ENCODE results near the gene PIM2. TPM values are rescaled to one million over a fixed set of nuclear protein-coding genes. Genes with fewer than 3 reads are reported as not detected.
A peak's percentile ranks its signal among the peaks of the same experiment; 100 is the strongest.

The PIM2 gene
- total RNA-seq, 1 donor from 2014 or later: 13.4 TPM

DNA sequence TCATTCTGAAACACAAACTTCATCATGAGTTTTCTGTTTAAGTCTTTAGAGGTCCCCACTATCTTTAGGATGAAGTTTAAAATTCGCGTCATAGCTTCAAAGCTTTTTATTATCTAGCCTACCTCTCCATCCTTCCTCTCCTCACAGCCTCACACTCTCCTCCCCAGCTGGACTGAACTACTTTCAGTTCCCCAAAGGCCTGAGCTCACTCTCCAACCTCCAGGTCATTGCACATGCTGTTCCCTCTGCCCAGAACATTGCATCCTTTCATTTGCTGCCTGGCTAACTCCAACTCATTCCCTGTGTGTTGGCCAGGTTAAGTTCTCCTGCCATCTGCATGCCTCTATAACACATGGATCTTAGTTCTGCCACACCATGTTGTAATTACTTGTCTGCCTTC lies 41.5 kb upstream of the PIM2 start:
- Mint-ChIP-seq H3K9me3 (no peaks in the 10 kb centered on the region), H3K27ac (ENCODE audit: unreplicated experiment) (no peak overlapping the region), H3K4me1 (peaks cover 13% of the 10 kb centered on the region), H3K36me3 (ENCODE audit: low read depth) (peaks cover 3% of the 10 kb centered on the region), H3K4me3 (peak overlapping the region; percentile 48), H3K27me3 (ENCODE audit: low read depth) (no peaks in the 10 kb centered on the region)
- DNase-seq (ENCODE audit: low read depth, low spot score): no peak
- TF ChIP-seq, protein P1, sequence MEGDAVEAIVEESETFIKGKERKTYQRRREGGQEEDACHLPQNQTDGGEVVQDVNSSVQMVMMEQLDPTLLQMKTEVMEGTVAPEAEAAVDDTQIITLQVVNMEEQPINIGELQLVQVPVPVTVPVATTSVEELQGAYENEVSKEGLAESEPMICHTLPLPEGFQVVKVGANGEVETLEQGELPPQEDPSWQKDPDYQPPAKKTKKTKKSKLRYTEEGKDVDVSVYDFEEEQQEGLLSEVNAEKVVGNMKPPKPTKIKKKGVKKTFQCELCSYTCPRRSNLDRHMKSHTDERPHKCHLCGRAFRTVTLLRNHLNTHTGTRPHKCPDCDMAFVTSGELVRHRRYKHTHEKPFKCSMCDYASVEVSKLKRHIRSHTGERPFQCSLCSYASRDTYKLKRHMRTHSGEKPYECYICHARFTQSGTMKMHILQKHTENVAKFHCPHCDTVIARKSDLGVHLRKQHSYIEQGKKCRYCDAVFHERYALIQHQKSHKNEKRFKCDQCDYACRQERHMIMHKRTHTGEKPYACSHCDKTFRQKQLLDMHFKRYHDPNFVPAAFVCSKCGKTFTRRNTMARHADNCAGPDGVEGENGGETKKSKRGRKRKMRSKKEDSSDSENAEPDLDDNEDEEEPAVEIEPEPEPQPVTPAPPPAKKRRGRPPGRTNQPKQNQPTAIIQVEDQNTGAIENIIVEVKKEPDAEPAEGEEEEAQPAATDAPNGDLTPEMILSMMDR (conservative IDR thresholded peaks at IDR 0.05): no peak

DNA sequence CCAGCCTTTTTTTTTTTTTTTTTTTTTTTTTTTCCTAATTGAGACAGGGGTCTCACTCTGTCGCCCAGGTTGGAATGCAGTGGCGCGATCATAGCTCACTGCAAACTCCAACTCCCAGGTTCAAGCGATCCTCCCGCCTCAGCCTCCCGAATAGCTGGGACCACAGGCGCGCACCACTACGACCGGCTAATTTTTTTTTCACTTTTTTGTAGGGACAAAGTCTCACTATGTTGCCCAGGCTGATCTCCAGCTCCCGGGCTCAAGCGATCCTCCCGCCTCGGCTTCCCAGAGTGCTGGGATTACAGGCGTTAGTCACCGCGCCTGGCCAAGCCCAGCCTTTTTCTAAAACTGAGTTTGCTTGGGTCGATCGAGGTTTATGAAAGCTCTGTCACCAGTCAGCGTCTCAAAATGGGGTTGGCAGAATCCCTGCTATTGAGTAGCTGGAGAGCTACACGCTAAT lies 39.8 kb upstream of the PIM2 start:
- Mint-ChIP-seq H3K27ac (ENCODE audit: unreplicated experiment) (peak overlapping the region; percentile 88), H3K9me3 (no peaks in the 10 kb centered on the region)

DNA sequence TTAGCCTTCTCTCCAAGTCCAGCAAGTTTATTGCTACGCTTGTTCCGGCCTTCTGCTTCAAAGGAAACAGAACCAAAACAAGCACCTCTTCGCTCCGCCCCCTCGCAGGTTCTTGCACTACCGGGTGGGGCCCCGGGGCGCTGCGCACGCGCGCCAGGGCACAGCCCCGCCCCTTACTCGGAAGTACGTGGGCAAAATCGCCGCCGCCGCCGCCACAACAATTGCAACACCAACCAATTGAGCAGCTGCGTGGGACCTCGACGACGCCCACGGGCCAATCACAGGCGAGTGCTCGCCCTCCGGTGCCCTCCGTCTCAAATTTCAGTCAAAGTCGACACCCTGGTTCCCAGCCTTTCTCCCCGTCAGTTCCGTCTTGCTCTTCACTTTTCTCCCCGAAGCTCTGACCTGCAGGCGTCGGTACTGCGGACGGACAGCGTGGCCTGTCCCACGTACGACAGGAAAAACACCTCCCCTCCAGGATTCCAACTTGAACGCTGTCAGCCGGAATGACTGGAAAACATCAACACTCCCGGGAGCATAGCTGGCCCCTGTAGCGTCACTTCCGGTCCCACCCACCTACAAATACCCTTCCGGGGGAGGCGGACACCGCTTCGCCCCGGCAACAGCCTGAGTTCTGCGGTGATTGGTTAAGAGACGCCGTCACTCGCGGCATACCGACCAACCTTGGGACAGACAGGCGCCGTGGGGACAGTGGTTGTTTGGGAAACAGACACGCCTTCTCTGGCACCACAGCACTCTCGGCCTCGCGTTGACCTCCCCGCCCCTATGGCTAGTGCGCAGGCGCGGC lies 39.2 kb upstream of the PIM2 start:
- no peaks in the 10 kb centered on the region for H3K9me3 Mint-ChIP-seq
- H3K36me3 Mint-ChIP-seq (ENCODE audit: low read depth): no peaks in the 10 kb centered on the region
- H3K4me1 Mint-ChIP-seq: peaks cover 13% of the 10 kb centered on the region
- H3K27me3 Mint-ChIP-seq (ENCODE audit: low read depth): no peaks in the 10 kb centered on the region
- TF ChIP-seq, protein P1 (conservative IDR thresholded peaks at IDR 0.05): no peak
- peak overlapping the region; percentile 100 for H3K27ac Mint-ChIP-seq (ENCODE audit: unreplicated experiment)
- peak; percentile 78 for DNase-seq (ENCODE audit: low read depth, low spot score)
- H3K4me3 Mint-ChIP-seq: peak overlapping the region; percentile 97

More for the DNA sequence above, 39.8 kb upstream of the PIM2 start:
- Mint-ChIP-seq H3K4me3 (peak overlapping the region; percentile 97), H3K27me3 (ENCODE audit: low read depth) (no peaks in the 10 kb centered on the region), H3K4me1 (peaks cover 13% of the 10 kb centered on the region), H3K36me3 (ENCODE audit: low read depth) (peaks cover under 1% of the 10 kb centered on the region)
- TF ChIP-seq, protein P1 (conservative IDR thresholded peaks at IDR 0.05): no peak
- no peak for DNase-seq (ENCODE audit: low read depth, low spot score)

DNA sequence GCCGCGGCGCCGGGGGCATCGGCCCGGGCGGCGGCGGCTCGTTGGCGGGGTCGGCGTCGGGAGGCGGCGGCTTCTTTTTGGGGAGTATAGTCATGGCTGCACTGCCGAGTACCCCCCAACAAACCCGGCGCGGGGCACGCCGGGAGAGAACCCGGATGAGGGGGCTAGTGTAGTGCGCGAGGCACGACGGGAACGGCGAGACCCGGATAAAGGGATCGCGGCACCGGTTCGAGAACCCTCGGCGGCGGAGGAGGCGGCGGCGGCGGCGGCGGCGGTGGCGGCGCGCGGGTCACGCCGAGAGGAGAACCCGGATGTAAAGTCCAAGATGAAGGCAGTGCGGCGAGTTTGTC lies 38.6 kb upstream of the PIM2 start, which contains the start of gene OTUD5:
Gene OTUD5 (minus strand): TSS at position 131 of the 350 bp plus-strand sequence. CDS start 37 bp downstream, at position 94.
- peak within 1 kb of the TSS; percentile 100 for H3K27ac Mint-ChIP-seq (ENCODE audit: unreplicated experiment)
- peak within 1 kb of the TSS; percentile 97 for H3K4me3 Mint-ChIP-seq
- DNase-seq (ENCODE audit: low read depth, low spot score): no peak
- TF ChIP-seq, protein P1 (conservative IDR thresholded peaks at IDR 0.05): no peak
- no peaks in the 10 kb centered on the region for H3K9me3 Mint-ChIP-seq
- peaks cover 13% of the 10 kb centered on the region for H3K4me1 Mint-ChIP-seq
- no peaks in the 10 kb centered on the region for H3K36me3 Mint-ChIP-seq (ENCODE audit: low read depth)
- no peaks in the 10 kb centered on the region for H3K27me3 Mint-ChIP-seq (ENCODE audit: low read depth)

DNA sequence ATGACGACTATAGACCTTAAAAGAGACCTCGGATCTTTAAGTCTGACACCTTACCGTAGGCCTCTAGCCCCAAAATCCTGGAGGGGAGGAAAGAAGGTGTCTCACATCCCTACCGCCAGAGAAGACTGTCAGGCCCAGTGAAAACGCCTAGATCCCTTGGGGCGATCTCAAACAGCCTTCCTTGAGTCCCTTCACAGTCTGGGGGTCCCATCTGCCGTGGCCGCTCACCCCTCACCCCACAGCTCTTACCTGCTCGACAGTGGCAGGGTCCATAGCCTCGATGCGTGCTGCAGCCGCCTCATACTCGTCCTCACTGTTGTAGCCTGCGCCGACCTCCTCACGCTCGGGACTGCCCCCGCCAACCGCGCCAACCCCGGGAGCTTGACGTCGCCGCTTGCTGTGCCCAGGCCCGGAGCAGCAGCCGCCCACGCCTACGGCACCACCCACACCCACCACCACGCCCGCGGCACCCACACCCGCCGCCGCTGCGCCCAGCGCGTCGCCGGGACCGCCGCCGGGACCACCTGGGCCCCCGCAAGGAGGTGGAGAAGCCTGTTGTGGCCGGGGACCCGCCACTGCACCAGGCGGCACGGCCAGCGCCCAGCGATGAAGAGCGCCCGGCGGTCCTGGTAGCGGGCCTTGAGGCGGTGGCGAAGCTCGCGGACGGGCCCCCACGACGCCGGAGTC lies 38.0 kb upstream of the PIM2 start:
- H3K9me3 Mint-ChIP-seq: no peaks in the 10 kb centered on the region
- no peak for DNase-seq (ENCODE audit: low read depth, low spot score)

More for the DNA sequence above, 38.0 kb upstream of the PIM2 start:
- peak overlapping the region; percentile 43 for H3K27ac Mint-ChIP-seq (ENCODE audit: unreplicated experiment)
- H3K4me1 Mint-ChIP-seq: peaks cover 13% of the 10 kb centered on the region
- TF ChIP-seq, protein P1 (conservative IDR thresholded peaks at IDR 0.05): no peak
- H3K4me3 Mint-ChIP-seq: peak overlapping the region; percentile 88
- H3K36me3 Mint-ChIP-seq (ENCODE audit: low read depth): no peaks in the 10 kb centered on the region
- no peaks in the 10 kb centered on the region for H3K27me3 Mint-ChIP-seq (ENCODE audit: low read depth)

All from neural crest cell (in vitro differentiated cells).